ENCODE data around the gene RRBP1.

RRBP1 gene

DNA sequence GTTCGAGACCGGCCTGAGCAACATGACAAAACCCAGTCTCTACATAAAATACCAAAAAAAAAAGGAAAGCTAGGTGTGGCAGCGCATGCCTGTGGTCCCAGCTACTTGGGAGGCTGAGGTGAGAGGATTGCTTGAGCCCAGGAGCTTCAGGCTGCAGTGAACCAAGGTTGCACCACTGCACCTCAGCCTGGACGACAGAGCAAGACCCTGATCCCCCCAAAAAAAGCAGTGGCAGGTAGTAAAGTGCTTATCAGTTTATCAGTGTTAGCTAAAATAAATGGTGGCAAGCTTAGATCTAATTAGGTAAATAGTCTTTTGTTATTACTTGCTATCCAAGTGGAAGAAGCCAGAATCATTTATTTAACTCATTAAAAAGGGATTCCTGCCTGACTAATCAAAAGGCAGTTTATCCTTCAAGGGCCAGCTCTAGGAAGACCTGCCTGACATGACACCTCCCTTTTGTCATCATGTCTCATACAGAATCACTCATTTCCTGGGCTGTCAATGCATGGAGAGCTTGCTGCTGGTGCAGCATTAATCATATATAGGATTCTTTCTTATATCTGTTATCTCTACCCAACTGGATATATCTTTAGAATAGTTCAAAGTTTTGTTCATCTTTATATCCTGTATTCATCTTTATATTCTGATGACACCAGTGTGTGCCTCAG lies 102.5 kb downstream of the RRBP1 start:
- no peaks in the 10 kb centered on the region for H3K27me3 Mint-ChIP-seq
- H3K36me3 Mint-ChIP-seq: peaks cover 9% of the 10 kb centered on the region
- H3K27ac Mint-ChIP-seq: no peak overlapping the region
- H3K9me3 Mint-ChIP-seq (ENCODE audit: low read depth): no peaks in the 10 kb centered on the region
- H3K4me1 Mint-ChIP-seq (ENCODE audit: low read depth): peaks cover 18% of the 10 kb centered on the region
- no peak overlapping the region for H3K4me3 Mint-ChIP-seq

DNA sequence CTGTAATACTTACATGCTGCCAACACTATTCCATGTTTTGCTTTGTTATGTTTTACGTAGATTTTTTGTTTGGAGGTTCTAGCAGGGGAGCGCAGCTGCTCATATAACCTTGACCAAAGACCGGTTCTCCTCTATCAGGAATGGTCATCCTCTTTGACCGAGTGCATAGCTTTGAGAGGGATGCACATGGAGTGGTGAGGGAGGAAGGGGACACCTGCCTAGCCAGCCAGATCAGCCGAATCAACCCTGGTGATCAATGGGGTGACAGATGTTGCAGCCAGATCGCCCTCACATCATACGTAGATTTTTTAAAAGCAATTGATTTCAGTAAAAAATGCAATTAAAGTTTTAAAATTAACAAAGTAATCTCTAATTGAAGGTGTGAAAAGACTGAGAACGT lies 105.8 kb downstream of the RRBP1 start:
- H3K9me3 Mint-ChIP-seq (ENCODE audit: low read depth): no peaks in the 10 kb centered on the region
- no peak overlapping the region for H3K27ac Mint-ChIP-seq
- H3K27me3 Mint-ChIP-seq: no peaks in the 10 kb centered on the region
- no peak overlapping the region for H3K4me3 Mint-ChIP-seq
- peaks cover 3% of the 10 kb centered on the region for H3K36me3 Mint-ChIP-seq
- peaks cover 35% of the 10 kb centered on the region for H3K4me1 Mint-ChIP-seq (ENCODE audit: low read depth)

DNA sequence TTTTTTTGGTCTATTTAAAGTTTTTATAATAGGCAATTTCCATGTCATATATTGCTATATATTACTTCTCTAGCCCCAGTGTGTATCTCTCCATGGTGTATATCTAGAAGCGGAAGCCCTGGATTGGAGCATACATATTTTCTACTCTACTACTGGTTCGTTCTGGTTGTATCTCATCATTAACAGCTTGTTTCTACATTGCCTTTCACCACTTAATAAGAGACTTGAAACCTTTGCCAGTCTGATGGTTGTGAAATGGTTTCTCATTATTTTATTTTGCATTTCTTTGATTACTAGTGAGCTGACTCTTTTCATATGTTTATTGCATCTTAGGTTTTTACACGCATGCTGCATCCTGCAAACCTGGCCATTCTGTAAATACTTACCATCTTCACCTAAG lies 108.6 kb downstream of the RRBP1 start:
- Mint-ChIP-seq H3K4me3 (no peak overlapping the region), H3K9me3 (ENCODE audit: low read depth) (no peaks in the 10 kb centered on the region), H3K27me3 (no peaks in the 10 kb centered on the region), H3K4me1 (ENCODE audit: low read depth) (peaks cover 35% of the 10 kb centered on the region), H3K27ac (peak overlapping the region; percentile 2), H3K36me3 (no peaks in the 10 kb centered on the region)

DNA sequence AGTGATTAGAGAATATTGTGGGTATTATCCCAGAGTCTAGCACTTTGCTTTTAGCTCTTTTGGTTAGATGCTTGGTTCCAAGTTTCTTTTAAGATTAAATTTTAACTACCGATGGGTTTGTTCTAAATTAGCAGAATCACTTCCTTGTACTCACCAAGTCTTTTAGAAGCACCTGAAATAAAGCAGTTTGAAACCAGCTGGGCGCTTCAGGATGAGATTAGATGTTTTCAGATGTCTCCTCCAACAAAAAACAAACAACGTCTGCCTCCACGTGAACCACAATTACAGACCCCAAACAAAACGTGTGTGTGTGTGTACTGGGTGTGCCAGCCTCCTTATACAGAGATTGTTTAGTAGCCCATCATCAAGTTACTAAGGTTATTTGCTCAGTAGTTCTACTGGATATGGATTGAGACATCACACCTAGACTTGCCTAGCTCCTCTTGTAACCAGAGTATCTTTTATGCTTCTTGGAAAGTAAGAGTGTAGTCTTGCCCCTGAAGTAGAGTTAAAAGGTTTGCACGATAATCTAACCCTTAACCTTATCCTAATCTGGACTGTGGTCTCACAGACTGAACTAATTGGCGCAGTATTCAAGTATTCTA lies 109.9 kb downstream of the RRBP1 start:
- H3K27ac Mint-ChIP-seq: no peak overlapping the region
- no peaks in the 10 kb centered on the region for H3K36me3 Mint-ChIP-seq
- no peaks in the 10 kb centered on the region for H3K9me3 Mint-ChIP-seq (ENCODE audit: low read depth)
- no peaks in the 10 kb centered on the region for H3K27me3 Mint-ChIP-seq
- peak overlapping the region; percentile 44 for H3K4me3 Mint-ChIP-seq
- H3K4me1 Mint-ChIP-seq (ENCODE audit: low read depth): peaks cover 36% of the 10 kb centered on the region

DNA sequence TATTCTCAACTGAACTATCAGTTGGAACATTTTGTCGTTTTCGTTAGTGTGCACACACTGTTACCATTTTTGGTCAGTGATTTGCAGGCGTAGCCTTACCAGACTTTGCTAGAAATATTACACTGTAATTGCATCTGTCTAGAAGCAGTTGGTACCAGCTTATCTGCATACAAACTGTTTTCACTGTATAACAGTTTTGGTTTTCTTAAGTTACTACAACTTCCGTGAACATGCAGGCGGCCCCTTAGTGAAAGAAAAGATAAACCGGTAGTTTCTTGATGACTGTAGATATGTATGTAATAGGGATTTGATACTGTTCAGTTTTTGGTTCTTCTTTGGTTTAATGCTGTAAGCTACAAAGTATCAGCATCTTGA lies 110.9 kb downstream of the RRBP1 start:
- H3K4me3 Mint-ChIP-seq: peak overlapping the region; percentile 93
- H3K4me1 Mint-ChIP-seq (ENCODE audit: low read depth): peaks cover 33% of the 10 kb centered on the region
- H3K9me3 Mint-ChIP-seq (ENCODE audit: low read depth): no peaks in the 10 kb centered on the region
- H3K27me3 Mint-ChIP-seq: no peaks in the 10 kb centered on the region
- no peaks in the 10 kb centered on the region for H3K36me3 Mint-ChIP-seq
- H3K27ac Mint-ChIP-seq: peak overlapping the region; percentile 87

GRCh38 chr20:17570347-17571152 lies 111.5 kb downstream of the RRBP1 start:
- no peaks in the 10 kb centered on the region for H3K9me3 Mint-ChIP-seq (ENCODE audit: low read depth)
- peaks cover 33% of the 10 kb centered on the region for H3K4me1 Mint-ChIP-seq (ENCODE audit: low read depth)
- H3K36me3 Mint-ChIP-seq: no peaks in the 10 kb centered on the region
- H3K4me3 Mint-ChIP-seq: peak overlapping the region; percentile 93
- H3K27me3 Mint-ChIP-seq: no peaks in the 10 kb centered on the region
- peak overlapping the region; percentile 87 for H3K27ac Mint-ChIP-seq

DNA sequence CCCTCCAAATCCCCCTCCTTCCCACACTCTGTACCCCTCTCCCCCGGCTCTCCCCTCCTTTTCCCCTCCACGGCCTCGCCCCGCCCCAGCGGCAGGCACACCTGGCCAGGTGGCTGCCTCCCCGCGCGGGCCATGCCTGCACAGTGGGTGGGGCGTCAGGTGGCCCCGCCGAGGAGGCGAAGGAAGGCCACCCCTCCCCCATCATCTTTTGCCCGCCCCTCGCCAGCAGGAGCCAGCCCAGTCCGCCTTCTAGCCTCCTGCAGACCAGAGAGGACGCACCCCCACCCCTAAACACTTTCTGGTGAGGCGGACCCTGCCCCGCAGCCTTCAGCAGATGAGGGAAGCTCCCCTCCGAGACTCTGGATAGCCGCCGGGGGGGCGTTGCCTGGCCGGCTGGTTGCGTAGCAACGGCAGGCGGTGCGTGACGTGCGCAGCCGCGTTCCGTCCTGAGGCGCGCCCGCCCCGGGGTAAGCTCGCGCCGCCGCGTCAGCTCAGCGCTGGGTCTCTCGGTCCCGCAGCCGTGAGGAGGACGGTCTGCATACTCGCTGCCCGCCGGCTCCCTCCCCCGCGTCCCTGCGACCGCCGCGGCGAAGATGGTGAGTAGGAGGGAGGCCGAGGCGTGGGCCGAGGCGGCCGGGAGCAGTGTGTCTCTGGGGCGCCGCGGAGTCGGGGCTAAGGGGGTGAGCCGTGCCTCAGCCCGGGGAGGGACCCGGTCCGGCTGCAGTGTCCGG lies 112.3 kb downstream of the RRBP1 start, which contains the start of gene DSTN:
TSS of gene DSTN (plus strand) at position 460 of the 731 bp plus-strand sequence. CDS start at position 594, 134 bp downstream.
- Mint-ChIP-seq H3K4me1 (ENCODE audit: low read depth) (peaks cover 33% of the 10 kb centered on the region), H3K27me3 (no peaks in the 10 kb centered on the region), H3K27ac (peak within 1 kb of the TSS; percentile 87), H3K4me3 (peak within 1 kb of the TSS; percentile 93), H3K9me3 (ENCODE audit: low read depth) (no peaks in the 10 kb centered on the region), H3K36me3 (no peaks in the 10 kb centered on the region)

- Mint-ChIP-seq H3K27ac (no peak overlapping the region), H3K4me3 (peak overlapping the region; percentile 65), H3K9me3 (ENCODE audit: low read depth) (no peaks in the 10 kb centered on the region), H3K27me3 (no peaks in the 10 kb centered on the region), H3K36me3 (no peaks in the 10 kb centered on the region), H3K4me1 (ENCODE audit: low read depth) (peaks cover 33% of the 10 kb centered on the region)
Measured at GRCh38 chr20:17568972-17569521, 113.0 kb downstream of the RRBP1 start.

GRCh38 chr20:17568045-17568788 lies 113.8 kb downstream of the RRBP1 start:
- H3K4me1 Mint-ChIP-seq (ENCODE audit: low read depth): peaks cover 28% of the 10 kb centered on the region
- no peaks in the 10 kb centered on the region for H3K27me3 Mint-ChIP-seq
- H3K4me3 Mint-ChIP-seq: peak overlapping the region; percentile 65
- peak overlapping the region; percentile 41 for H3K27ac Mint-ChIP-seq
- H3K36me3 Mint-ChIP-seq: no peaks in the 10 kb centered on the region
- H3K9me3 Mint-ChIP-seq (ENCODE audit: low read depth): no peaks in the 10 kb centered on the region

- H3K27me3 Mint-ChIP-seq: no peaks in the 10 kb centered on the region
- H3K9me3 Mint-ChIP-seq (ENCODE audit: low read depth): no peaks in the 10 kb centered on the region
- H3K27ac Mint-ChIP-seq: no peak overlapping the region
- no peak overlapping the region for H3K4me3 Mint-ChIP-seq
- H3K4me1 Mint-ChIP-seq (ENCODE audit: low read depth): peaks cover 11% of the 10 kb centered on the region
- no peaks in the 10 kb centered on the region for H3K36me3 Mint-ChIP-seq
Measured at GRCh38 chr20:17566345-17566744, 115.7 kb downstream of the RRBP1 start.

- Mint-ChIP-seq H3K27me3 (no peaks in the 10 kb centered on the region), H3K27ac (no peak overlapping the region), H3K36me3 (no peaks in the 10 kb centered on the region), H3K9me3 (ENCODE audit: low read depth) (no peaks in the 10 kb centered on the region), H3K4me1 (ENCODE audit: low read depth) (peaks cover 10% of the 10 kb centered on the region), H3K4me3 (no peak overlapping the region)
Measured at GRCh38 chr20:17565169-17565845, 116.7 kb downstream of the RRBP1 start.
